ENCODE data around the gene SMG7. TPM values are rescaled to one million over a fixed set of nuclear protein-coding genes. Genes with fewer than 3 reads are reported as not detected.

SMG7 gene
- total RNA-seq, 2 donors from 2014 or later: 35.7 to 41.8 TPM

GRCh38 chr1:183495420-183495819 is 23.1 kb downstream of the SMG7 start:
- ATAC-seq (no peak), DNase-seq (no peak)
- intact Hi-C loops (cut with DNase I): no loop called here

GRCh38 chr1:183497218-183497617 is 24.9 kb downstream of the SMG7 start:
- DNase-seq (no peak), ATAC-seq (no peak)
- intact Hi-C loops (cut with DNase I): no loop called here

GRCh38 chr1:183498342-183498991 is 26.2 kb downstream of the SMG7 start:
- intact Hi-C loops (cut with DNase I): no loop called here
- DNase-seq (no peak), ATAC-seq (no peak)

GRCh38 chr1:183505454-183506089 is 33.3 kb downstream of the SMG7 start:
- intact Hi-C loops (cut with DNase I): no loop called here
- DNase-seq: no peak
- no peak for ATAC-seq

DNA sequence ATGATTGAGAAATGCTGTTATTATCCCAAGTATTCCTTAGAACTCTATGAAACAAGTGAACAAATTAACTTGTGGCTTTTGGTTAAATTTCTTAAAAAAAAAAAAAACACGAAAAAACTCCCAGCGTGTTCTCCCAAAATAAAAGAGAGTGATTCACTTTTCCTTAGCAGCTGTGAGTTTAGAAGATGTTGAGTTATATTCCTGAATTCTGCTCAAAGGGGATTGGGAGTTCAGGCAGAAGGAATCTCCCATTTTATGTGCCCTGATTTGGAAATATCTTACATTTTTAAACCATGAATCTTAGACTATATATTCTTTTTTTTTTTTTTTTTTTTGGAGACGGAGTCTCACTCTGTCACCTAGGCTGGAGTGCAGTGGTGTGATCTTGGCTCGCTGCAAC is 34.3 kb downstream of the SMG7 start:
- ATAC-seq (no peak), DNase-seq (no peak)
- intact Hi-C loops (cut with DNase I): no loop called here

- no peak for DNase-seq
- no peak for ATAC-seq
- intact Hi-C loops (cut with DNase I): no loop called here
Measured at GRCh38 chr1:183508694-183509093, 36.4 kb downstream of the SMG7 start.

GRCh38 chr1:183512450-183512849 is 40.2 kb downstream of the SMG7 start:
- intact Hi-C loops (cut with DNase I): no loop called here
- DNase-seq (no peak), ATAC-seq (no peak)

DNA sequence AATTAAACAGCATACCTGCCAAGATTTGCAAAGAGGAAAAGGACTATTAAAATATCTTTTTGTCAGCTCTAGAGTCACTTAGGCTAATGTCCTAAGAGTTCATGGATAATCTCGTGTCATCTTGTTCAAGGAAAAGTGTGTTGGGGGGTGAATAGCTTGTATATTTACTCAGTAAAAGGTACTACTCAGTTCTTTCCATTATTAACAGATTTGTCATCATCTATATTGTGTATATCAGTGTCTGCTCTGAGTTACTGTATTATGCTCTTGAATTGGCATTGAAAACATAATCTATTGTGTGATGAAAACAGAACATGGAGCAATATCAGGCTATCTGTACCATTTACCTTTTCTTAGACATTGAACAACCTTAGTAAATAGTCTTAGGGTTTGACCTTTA is 41.9 kb downstream of the SMG7 start:
- no peak for DNase-seq
- intact Hi-C loops (cut with DNase I): no loop called here
- ATAC-seq: no peak

GRCh38 chr1:183515002-183515689 is 42.8 kb downstream of the SMG7 start:
- intact Hi-C loops (cut with DNase I): no loop called here
- no peak for ATAC-seq
- DNase-seq: no peak

GRCh38 chr1:183516725-183517124 is 44.4 kb downstream of the SMG7 start:
- DNase-seq (no peak), ATAC-seq (no peak)
- intact Hi-C loops (cut with DNase I): no loop called here

DNA sequence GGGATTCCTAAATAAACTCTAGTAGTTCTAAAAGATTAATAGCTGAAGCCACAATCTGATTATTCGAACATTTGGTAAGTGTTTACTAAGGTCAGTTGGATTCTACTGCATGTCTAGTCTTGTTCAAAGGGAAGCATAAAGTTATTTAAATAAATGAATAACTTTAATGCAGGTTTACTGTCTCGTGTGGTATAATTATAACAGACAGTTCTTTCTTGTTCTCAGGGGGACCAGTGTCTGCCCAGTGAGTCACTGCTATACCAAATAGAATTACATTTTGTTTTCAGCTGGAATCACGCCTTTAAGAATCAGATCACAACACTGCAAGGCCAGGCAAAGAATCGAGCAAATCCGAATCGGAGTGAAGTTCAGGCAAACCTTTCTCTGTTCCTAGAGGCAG is 45.1 kb downstream of the SMG7 start:
- DNase-seq (no peak), ATAC-seq (no peak)
- intact Hi-C loops (cut with DNase I): no loop called here

DNA sequence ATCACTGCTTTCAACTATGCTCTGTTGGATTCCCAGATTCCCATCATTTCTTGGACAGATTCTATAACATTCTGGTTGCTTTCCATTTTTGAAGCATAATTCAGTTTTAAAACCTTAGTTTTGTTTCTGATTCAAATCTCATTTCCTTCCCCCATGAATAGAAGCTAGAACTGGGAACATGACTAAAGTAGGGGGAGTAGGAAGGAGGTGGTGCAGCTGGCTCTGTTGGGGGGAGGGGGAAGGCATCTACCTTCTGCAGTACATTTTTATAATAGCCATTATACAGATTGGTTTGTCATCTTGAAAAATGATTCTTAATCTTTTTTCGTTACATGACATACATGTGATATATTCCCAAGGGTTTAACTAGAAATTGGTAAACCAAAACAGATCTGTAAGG is 48.1 kb downstream of the SMG7 start:
- intact Hi-C loops (cut with DNase I): no loop called here
- no peak for ATAC-seq
- no peak for DNase-seq

- DNase-seq: no peak
- no peak for ATAC-seq
- intact Hi-C loops (cut with DNase I): no loop called here
Measured at GRCh38 chr1:183522104-183522503, 49.8 kb downstream of the SMG7 start.

GRCh38 chr1:183528577-183528976 is 56.3 kb downstream of the SMG7 start:
- no peak for ATAC-seq
- intact Hi-C loops (cut with DNase I): no loop called here
- DNase-seq: no peak

GRCh38 chr1:183533617-183534174 is 61.4 kb downstream of the SMG7 start:
- intact Hi-C loops (cut with DNase I): no loop called here
- DNase-seq: no peak
- no peak for ATAC-seq

- DNase-seq: no peak
- ATAC-seq: no peak
- intact Hi-C loops (cut with DNase I): no loop called here
Measured at GRCh38 chr1:183537405-183537804, 65.1 kb downstream of the SMG7 start.

DNA sequence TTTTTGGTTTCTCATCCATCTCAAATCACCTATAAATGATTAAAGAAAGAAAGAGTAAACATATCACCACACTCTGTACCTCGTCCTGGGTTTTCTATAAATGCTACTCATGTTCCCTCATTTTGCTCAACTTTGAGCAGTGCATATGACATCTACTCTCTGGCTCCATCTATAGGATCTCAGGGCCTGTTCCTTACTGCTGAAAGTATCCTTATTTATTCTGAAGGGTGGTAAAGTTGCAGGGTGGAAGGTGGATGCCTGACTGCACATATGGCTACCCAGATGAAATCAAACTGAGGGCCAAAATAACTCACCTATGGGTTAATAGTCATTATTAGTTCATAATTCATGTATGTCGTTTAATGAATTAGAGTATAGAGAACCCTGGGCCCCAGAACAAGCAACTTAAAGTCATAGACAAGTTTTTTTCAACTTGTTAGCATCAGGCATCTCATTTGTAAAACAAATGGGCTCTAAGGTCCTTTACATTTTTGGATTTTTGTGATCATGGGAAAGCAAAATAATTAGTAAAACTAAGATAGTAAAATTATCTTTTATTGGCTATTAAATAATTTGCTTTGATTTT is 71.4 kb downstream of the SMG7 start:
- DNase-seq (no peak), ATAC-seq (peak; percentile 83 to 86)
- intact Hi-C loops (cut with DNase I): loop anchor here (5.0 to 10.0 kb wide), 3 partner anchors 71 to 259 kb away; partner anchors contain the start of gene SMG7 (in 1 of the 2)

- ATAC-seq (no peak), DNase-seq (no peak)
- intact Hi-C loops (cut with DNase I): loop anchor here (5.0 to 10.0 kb wide), 3 partner anchors 72 to 260 kb away; partner anchors contain the start of gene SMG7 (in 1 of the 2)
Measured at GRCh38 chr1:183544598-183545297, 72.4 kb downstream of the SMG7 start.

GRCh38 chr1:183546427-183546826 is 74.1 kb downstream of the SMG7 start:
- no peak for ATAC-seq
- DNase-seq: no peak
- intact Hi-C loops (cut with DNase I): loop anchor here (10.0 kb wide), 2 partner anchors 78 to 262 kb away; no protein-coding TSS in a partner anchor

All from left cardiac atrium (tissue), 4 donors.